HepG2 (cell line): ENCODE measurements around the gene NR5A2. TPM values are rescaled to one million over a fixed set of nuclear protein-coding genes. Genes with fewer than 3 reads are reported as not detected.

ENCODE experiments used
- ATAC-seq: fragments of 200-7000 bp; cut with Tn5 transposase; 3 replicates; pipeline ENCODE4 v1.9.1; 2020; ENCODE audit warnings: mild to moderate bottlenecking, moderate library complexity
- BruUV-seq: library from RNA; stranded (reverse); fragments of 400-500 nt; replicated peaks from 2 replicates; lab custom pipeline; 2021; lab: Mats Ljungman, UMichigan
- CTCF ChIA-PET: fragments of 300-600 bp; formaldehyde crosslinking; extraction: SDS; loops from one replicate; lab custom pipeline; 2021; ENCODE audit warnings: low total read pairs, inconsistent platforms, low intra/inter-chr PET ratio; lab: Yijun Ruan, JAX
- POLR2A ChIA-PET: fragments of 350-600 bp; sonication (Branson Sonifier 250); formaldehyde crosslinking; loops from one replicate; lab custom pipeline; 2020; ENCODE audit warnings: antibody characterized with exemption, inconsistent platforms; lab: Yijun Ruan, JAX
- DNase-seq: peaks from one replicate; pipeline ENCODE4 v3.0.0-alpha.2; 2015; ENCODE audit warnings: low spot score
- FAIRE-seq: peaks from 3 replicates; lab custom pipeline; 2011; peaks lifted over from hg19 to GRCh38; lab: Jason Lieb, UNC
- H2AFZ ChIP-seq: one replicate; pipeline ENCODE4 v1.6.1; 2011; ENCODE audit warnings: low read length, inconsistent platforms
- H3K27ac ChIP-seq: fragments of 300-600 bp; 3 replicates; pipeline ENCODE4 v1.8.0; 2011; ENCODE audit warnings: mixed run types, mild to moderate bottlenecking, mixed read lengths, low read length, inconsistent platforms; ENCODE audit not compliant: insufficient read depth; ENCODE audit errors: extremely low read length
- H3K27me3 ChIP-seq, 2 experiments: fragments of 200-600 bp in 1 of 2; 2 replicates in 1 of 2; 3 replicates in 1 of 2; pipeline versions ENCODE4 v1.6.0 to v1.8.0; 2011; ENCODE audit warnings: low read length in 2 of 2, mild to moderate bottlenecking in 2 of 2, moderate library complexity in 2 of 2, inconsistent platforms in 1 of 2; ENCODE audit not compliant: insufficient read depth in 2 of 2, control insufficient read depth in 1 of 2
- H3K36me3 ChIP-seq, 2 experiments: fragments of 200-600 bp in 1 of 2; replicated peaks in 1 of 2; 2 replicates in 1 of 2; 3 replicates in 1 of 2; pipeline versions ENCODE4 v1.5.1 to v1.8.0; 2011; ENCODE audit warnings: low read length in 2 of 2, inconsistent platforms in 1 of 2; ENCODE audit not compliant: insufficient read depth in 2 of 2, control insufficient read depth in 1 of 2
- H3K4me1 ChIP-seq: 2 replicates; pipeline ENCODE4 v1.5.1; 2012; ENCODE audit warnings: low read length, inconsistent platforms; ENCODE audit not compliant: insufficient read depth
- H3K4me2 ChIP-seq: 2 replicates; pipeline ENCODE4 v1.6.0; 2011; ENCODE audit warnings: low read depth, low read length, inconsistent platforms
- H3K4me3 ChIP-seq, 3 experiments: fragments of 200-600 bp in 1 of 3; sonication (generic), shearing (Covaris generic) in 1 of 3; replicated peaks in 1 of 3; 2 replicates each; pipeline ENCODE4 v1.5.1; 2011 to 2016; ENCODE audit warnings: low read length in 3 of 3, inconsistent platforms in 2 of 3, low read depth in 2 of 3, mild to moderate bottlenecking in 2 of 3, control low read depth in 1 of 3, mixed read lengths in 1 of 3; ENCODE audit not compliant: insufficient read depth in 1 of 3
- H3K79me2 ChIP-seq: one replicate; pipeline ENCODE4 v1.6.1; 2011; ENCODE audit warnings: low read length, inconsistent platforms; ENCODE audit not compliant: insufficient read depth
- H3K9ac ChIP-seq: 2 replicates; pipeline ENCODE4 v1.6.0; 2011; ENCODE audit warnings: mild to moderate bottlenecking, low read depth, low read length, inconsistent platforms; ENCODE audit not compliant: insufficient read depth
- H3K9me3 ChIP-seq: 2 replicates; pipeline ENCODE4 v1.5.1; 2012; ENCODE audit warnings: mild to moderate bottlenecking, low read length
- H4K20me1 ChIP-seq: 2 replicates; pipeline ENCODE4 v1.6.0; 2011; ENCODE audit warnings: inconsistent platforms, mild to moderate bottlenecking, low read length, moderate library complexity; ENCODE audit not compliant: insufficient read depth
- ASH2L ChIP-seq: fragments of 300-600, 200-600 bp; sonication (generic); IDR thresholded peaks from 2 replicates; pipeline ENCODE4 v1.7.0; 2017; ENCODE audit warnings: low read depth, mild to moderate bottlenecking, moderate library complexity, mixed read lengths, low read length; ENCODE audit not compliant: insufficient read length
- ELF4 ChIP-seq: sonication (generic); formaldehyde crosslinking; IDR thresholded peaks from 2 replicates; pipeline ENCODE4 v1.5.0; 2020; ENCODE audit warnings: missing genetic modification reagents, mild to moderate bottlenecking, moderate library complexity, borderline replicate concordance
- HDAC6 ChIP-seq: fragments of 200-600 bp; sonication (generic); IDR thresholded peaks from 2 replicates; pipeline ENCODE4 v1.7.0; 2017; ENCODE audit warnings: mild to moderate bottlenecking, antibody characterized with exemption, low read length, low read depth
- USF2 ChIP-seq, 2 experiments: sonication (generic) in 1 of 2; formaldehyde crosslinking in 1 of 2; IDR thresholded peaks; 2 replicates each; pipeline versions ENCODE4 v1.5.1 to v1.6.1; 2011 to 2020; ENCODE audit warnings: borderline replicate concordance in 1 of 2, low read depth in 1 of 2, low read length in 1 of 2, mild to moderate bottlenecking in 1 of 2, missing genetic modification reagents in 1 of 2, moderate library complexity in 1 of 2
- ZNF589 ChIP-seq: sonication (generic); formaldehyde crosslinking; conservative IDR thresholded peaks from 2 replicates; pipeline ENCODE4 v1.8.0; 2022; ENCODE audit warnings: mild to moderate bottlenecking, moderate library complexity, missing genetic modification reagents
- WGBS: methylation state at CpG from one replicate; pipeline ENCODE4 v1.1.6; 2017; ENCODE audit warnings: low lambda C conversion rate; 5-methylcytosine and 5-hydroxymethylcytosine counted together
- in situ Hi-C: cut with HindIII; loops from 2 replicates; pipeline ENCODE4 v1.10.0; 2017; ENCODE audit warnings: low pct_unique_long_range_greater_than_20kb; ENCODE audit not compliant: extremely low pct_ligation_motif_present
- intact Hi-C: fragments of 100-400 bp; cut with micrococcal nuclease; formaldehyde crosslinking; loops from one replicate; pipeline ENCODE4 v1.10.0; 2022; ENCODE audit not compliant: unreplicated experiment
- polyA plus RNA-seq, 8 experiments: library from polyadenylated mRNA; depleted of rRNA in 3 of 8; stranded (reverse) in 7 of 8; unstranded in 1 of 8; fragments of >200 nt; fragmentation: Illumina TruSeq in 4 of 8; extraction: Trizol in 4 of 8; gene quantifications; 2 replicates each; pipeline versions ENCODE4 v1.2.1 to v1.2.3, GENCODE V29; 2011 to 2016; ENCODE audit warnings: low read depth in 4 of 8, missing spikeins in 1 of 8, mixed read lengths in 1 of 8; ENCODE audit not compliant: insufficient read depth in 1 of 8
- total RNA-seq, 5 experiments: library from RNA; depleted of rRNA; stranded (reverse); fragments of >200 nt; fragmentation: Illumina TruSeq; extraction: Trizol; gene quantifications; 2 replicates each; pipeline ENCODE4 v1.2.3, GENCODE V29; 2016; ENCODE audit warnings: low read depth in 1 of 5

NR5A2 gene
- total and polyA plus RNA-seq, 2 of the 13 experiments (the other 11 are each of a cell fraction or from before 2014, with no cell fraction given) = 0.24 to 2.8 TPM

GRCh38 chr1:200099040-200099439, 71.5 kb downstream of the NR5A2 start:
- Histone ChIP-seq H3K79me2 (no peaks in the 10 kb centered on the region), H3K4me2 (no peak overlapping the region), H3K9me3 (no peaks in the 10 kb centered on the region), H3K9ac (no peak overlapping the region), H3K27ac (no peak overlapping the region), H3K4me1 (no peaks in the 10 kb centered on the region), H3K36me3 (no peaks in the 10 kb centered on the region), H4K20me1 (no peaks in the 10 kb centered on the region), H2AFZ (no peak overlapping the region), H3K27me3 (no peaks in the 10 kb centered on the region), H3K4me3 (no peak overlapping the region)
- POLR2A ChIA-PET = no interaction called here
- WGBS = 29% methylated on average over 3 of the region's 3 CpGs
- no peak for ATAC-seq
- TF ChIP-seq USF2 (IDR thresholded peaks at IDR 0.05; ENCODE audit: low read depth, low read length) (no peak), USF2 (CRISPR knock-in tag; IDR thresholded peaks at IDR 0.05; ENCODE audit: borderline replicate concordance) (no peak), HDAC6 (no peak), ZNF589 (CRISPR knock-in tag) (no peak), ELF4 (no peak), ASH2L (no peak)
- no TSS peak for BruUV-seq
- in situ Hi-C loops = no loop called here
- no peak for FAIRE-seq
- intact Hi-C loops = no loop called here
- CTCF ChIA-PET = no interaction called here
- no peak for DNase-seq
